CD8-positive, alpha-beta memory T cell (primary cell): Measurements from ENCODE around the gene LINC01488. TPM values are rescaled to one million over a fixed set of nuclear protein-coding genes. Genes with fewer than 3 reads are reported as not detected.

Experiments used
- CTCF ChIA-PET: fragments of 350-600 bp; sonication (Branson Sonifier 250); formaldehyde crosslinking; loops from one replicate; lab custom pipeline; 2021; ENCODE audit warnings: antibody characterized with exemption; lab: Charles Lee
- POLR2A ChIA-PET: fragments of 350-600 bp; sonication (Branson Sonifier 250); formaldehyde crosslinking; loops from one replicate; lab custom pipeline; 2021; ENCODE audit warnings: antibody characterized with exemption; lab: Charles Lee
- DNase-seq, 5 donors: peaks; one replicate each; pipeline versions ENCODE4 v3.0.0 to v3.0.0-alpha.2; 2020 to 2022; ENCODE audit warnings: mixed read lengths in 1 of 5
- H3K27ac ChIP-seq: one replicate; pipeline ENCODE4 v1.7.0; 2013; ENCODE audit warnings: low read depth, mild to moderate bottlenecking, low read length, moderate library complexity
- H3K27me3 ChIP-seq: 2 replicates; pipeline ENCODE4 v1.7.0; 2013; ENCODE audit warnings: low read length, mild to moderate bottlenecking; ENCODE audit not compliant: insufficient read depth, poor library complexity, severe bottlenecking
- H3K36me3 ChIP-seq: 2 replicates; pipeline ENCODE4 v1.7.0; 2013; ENCODE audit warnings: mild to moderate bottlenecking, low read length, moderate library complexity; ENCODE audit not compliant: insufficient read depth
- H3K4me1 ChIP-seq: 2 replicates; pipeline ENCODE4 v1.7.0; 2013; ENCODE audit warnings: mild to moderate bottlenecking, low read length, moderate library complexity; ENCODE audit not compliant: insufficient read depth
- H3K4me3 ChIP-seq: 2 replicates; pipeline ENCODE4 v1.7.0; 2013; ENCODE audit warnings: mild to moderate bottlenecking, low read length
- H3K9me3 ChIP-seq: 2 replicates; pipeline ENCODE4 v1.7.0; 2013; ENCODE audit warnings: mild to moderate bottlenecking, low read length
- H3K27ac Mint-ChIP-seq, 8 donors: one replicate each; pipeline ENCODE4 v1.8.0; 2020 to 2021; ENCODE audit warnings: mixed read lengths in 8 of 8, mild to moderate bottlenecking in 6 of 8, inconsistent platforms in 3 of 8, moderate library complexity in 3 of 8
- H3K27me3 Mint-ChIP-seq, 2 donors: one replicate each; pipeline ENCODE4 v1.8.0; 2020 to 2021; ENCODE audit warnings: mixed read lengths in 2 of 2, mild to moderate bottlenecking in 1 of 2, moderate library complexity in 1 of 2
- H3K36me3 Mint-ChIP-seq, 3 donors: one replicate each; pipeline ENCODE4 v1.8.0; 2020 to 2021; ENCODE audit warnings: mixed read lengths in 3 of 3, inconsistent platforms in 1 of 3, mild to moderate bottlenecking in 1 of 3
- H3K4me1 Mint-ChIP-seq, 3 donors: one replicate each; pipeline ENCODE4 v1.8.0; 2020 to 2021; ENCODE audit warnings: mixed read lengths in 3 of 3, inconsistent platforms in 1 of 3, mild to moderate bottlenecking in 1 of 3
- H3K4me3 Mint-ChIP-seq, 7 donors: one replicate each; pipeline ENCODE4 v1.8.0; 2020 to 2021; ENCODE audit warnings: mixed read lengths in 7 of 7, mild to moderate bottlenecking in 6 of 7, moderate library complexity in 4 of 7, inconsistent platforms in 2 of 7
- H3K9me3 Mint-ChIP-seq, 5 donors: one replicate each; pipeline ENCODE4 v1.8.0; 2020 to 2022; ENCODE audit warnings: mixed read lengths in 5 of 5, mild to moderate bottlenecking in 3 of 5, moderate library complexity in 2 of 5, inconsistent platforms in 1 of 5
- polyA plus RNA-seq: library from polyadenylated mRNA; unstranded; fragments of 300-500 nt; fragmentation: Illumina TruSeq; gene quantifications from one replicate; pipeline ENCODE4 v1.2.3, GENCODE V29; 2021
- total RNA-seq, 2 experiments: library from RNA; stranded (reverse); gene quantifications; one replicate each; pipeline ENCODE4 v1.2.3, GENCODE V29; 2021

LINC01488 gene
- total and polyA plus RNA-seq, 3 experiments from 2014 or later = not detected

DNA sequence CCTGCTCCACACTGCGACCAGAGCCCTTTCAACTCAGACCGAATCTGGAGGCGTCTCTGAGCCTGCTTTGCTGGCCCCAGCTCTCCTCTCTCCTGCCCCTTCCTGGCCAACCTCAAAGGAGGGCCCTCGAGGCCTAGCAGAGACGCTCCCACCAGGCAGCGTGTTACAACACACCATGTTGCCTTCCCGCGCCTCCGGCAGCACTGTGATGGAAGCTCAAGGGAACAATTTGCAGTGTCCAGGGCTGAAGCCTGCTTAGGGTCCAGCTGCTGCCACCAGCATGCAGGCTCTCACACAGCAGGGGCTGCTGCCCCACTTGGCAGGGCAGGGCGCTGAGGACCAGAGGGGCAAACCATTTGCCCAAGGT is 18.4 kb downstream of the LINC01488 start:
- Histone ChIP-seq H3K36me3 (no peaks in the 10 kb centered on the region), H3K9me3 (no peaks in the 10 kb centered on the region), H3K27me3 (no peaks in the 10 kb centered on the region), H3K27ac (no peak overlapping the region), H3K4me3 (no peak overlapping the region), H3K4me1 (no peaks in the 10 kb centered on the region)
- Mint-ChIP-seq H3K27ac (no peak overlapping the region), H3K4me3 (no peak overlapping the region), H3K27me3 (peaks cover 6 to 20% of the 10 kb centered on the region in 2 donors), H3K9me3 (no peaks in the 10 kb centered on the region), H3K4me1 (peaks cover 0 to 7% (median 3%) of the 10 kb centered on the region in 3 donors), H3K36me3 (no peaks in the 10 kb centered on the region)
- peak in 1 of 5 donors; percentile 42 for DNase-seq
- ChIA-PET CTCF (no interaction called here), POLR2A (no interaction called here)

DNA sequence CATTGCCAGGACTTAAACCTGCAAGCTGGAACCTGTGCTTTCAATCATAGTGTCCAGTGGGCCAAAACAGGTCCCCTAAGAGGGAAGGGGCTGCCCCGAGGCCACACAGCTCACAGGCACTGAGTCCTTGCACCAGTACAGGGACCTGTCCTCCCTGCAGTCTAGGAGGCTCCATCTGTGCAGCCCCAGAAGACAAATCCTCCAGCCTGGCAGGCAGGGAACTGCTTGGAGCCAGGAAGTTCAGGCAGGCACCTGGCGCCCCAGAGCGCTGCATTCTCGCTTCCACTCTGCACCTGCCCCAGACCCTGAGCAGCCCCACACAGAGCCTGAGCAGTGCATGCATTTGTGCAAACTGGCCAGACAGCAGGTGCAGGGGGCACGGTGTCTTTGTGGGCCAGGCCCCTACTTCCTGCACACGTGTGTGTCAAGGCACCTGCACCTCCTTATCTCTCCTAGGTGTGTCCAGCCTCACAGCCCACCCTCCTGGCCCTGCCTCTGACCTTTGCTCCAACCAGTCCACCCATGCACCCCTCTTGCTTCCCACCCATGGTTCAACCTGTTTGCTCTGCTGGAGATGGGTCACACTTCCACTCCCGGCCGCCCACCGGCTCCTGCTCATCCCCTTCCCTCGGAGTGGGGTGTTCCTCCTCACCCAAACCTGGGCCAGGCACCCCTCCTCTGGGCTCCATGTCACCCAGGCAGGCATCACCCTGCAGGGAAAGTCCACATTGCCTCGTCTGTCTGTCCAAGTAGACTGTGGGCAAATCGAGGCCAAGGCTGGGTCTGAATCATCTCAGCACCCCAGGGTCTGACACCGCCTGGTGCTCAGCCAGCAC is 19.0 kb downstream of the LINC01488 start:
- CTCF ChIA-PET = no interaction called here

DNA sequence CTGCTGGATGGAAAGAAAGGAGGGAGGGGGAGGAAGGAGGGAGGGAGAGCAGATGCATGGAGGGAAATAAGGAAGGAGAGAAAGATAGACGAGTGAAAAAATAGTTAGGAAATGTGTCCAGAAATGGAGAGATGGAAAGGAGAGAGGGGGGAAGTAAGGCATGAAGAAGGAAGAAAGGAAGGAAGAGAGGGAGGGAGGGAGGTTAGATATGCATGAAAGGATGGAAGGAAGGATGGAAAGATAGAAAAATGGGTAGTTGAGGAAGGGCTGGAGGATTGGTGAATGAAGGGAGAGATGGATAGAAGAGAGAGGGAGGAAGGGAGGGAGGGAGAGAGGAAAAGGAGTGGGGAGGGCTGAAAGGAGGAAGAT is 19.6 kb downstream of the LINC01488 start:
- Histone ChIP-seq H3K4me1 (no peaks in the 10 kb centered on the region), H3K27ac (no peak overlapping the region), H3K27me3 (no peaks in the 10 kb centered on the region), H3K36me3 (no peaks in the 10 kb centered on the region), H3K9me3 (no peaks in the 10 kb centered on the region), H3K4me3 (no peak overlapping the region)
- H3K4me1 Mint-ChIP-seq = peaks cover 0 to 7% (median 3%) of the 10 kb centered on the region in 3 donors
- ChIA-PET POLR2A (no interaction called here), CTCF (no interaction called here)
- no peak overlapping the region for H3K4me3 Mint-ChIP-seq
- H3K9me3 Mint-ChIP-seq = peaks cover 0 to under 1% (median 0%) of the 10 kb centered on the region in 5 donors
- no peak for DNase-seq
- no peaks in the 10 kb centered on the region for H3K36me3 Mint-ChIP-seq
- no peak overlapping the region for H3K27ac Mint-ChIP-seq
- H3K27me3 Mint-ChIP-seq = peaks cover 7 to 12% of the 10 kb centered on the region in 2 donors

More for the DNA sequence above, 19.0 kb downstream of the LINC01488 start:
- H3K27ac Mint-ChIP-seq = peak overlapping the region in 1 of 8 donors; percentile 59
- peak in 1 of 5 donors; percentile 33 for DNase-seq
- no peaks in the 10 kb centered on the region for H3K9me3 Mint-ChIP-seq
- H3K4me3 ChIP-seq = no peak overlapping the region
- H3K4me1 Mint-ChIP-seq = peaks cover 0 to 7% (median 3%) of the 10 kb centered on the region in 3 donors
- peaks cover 3 to 16% of the 10 kb centered on the region in 2 donors for H3K27me3 Mint-ChIP-seq
- H3K9me3 ChIP-seq = no peaks in the 10 kb centered on the region
- no peaks in the 10 kb centered on the region for H3K36me3 Mint-ChIP-seq
- no peaks in the 10 kb centered on the region for H3K4me1 ChIP-seq
- H3K4me3 Mint-ChIP-seq = no peak overlapping the region
- POLR2A ChIA-PET = no interaction called here
- H3K27ac ChIP-seq = no peak overlapping the region
- no peaks in the 10 kb centered on the region for H3K36me3 ChIP-seq
- no peaks in the 10 kb centered on the region for H3K27me3 ChIP-seq

DNA sequence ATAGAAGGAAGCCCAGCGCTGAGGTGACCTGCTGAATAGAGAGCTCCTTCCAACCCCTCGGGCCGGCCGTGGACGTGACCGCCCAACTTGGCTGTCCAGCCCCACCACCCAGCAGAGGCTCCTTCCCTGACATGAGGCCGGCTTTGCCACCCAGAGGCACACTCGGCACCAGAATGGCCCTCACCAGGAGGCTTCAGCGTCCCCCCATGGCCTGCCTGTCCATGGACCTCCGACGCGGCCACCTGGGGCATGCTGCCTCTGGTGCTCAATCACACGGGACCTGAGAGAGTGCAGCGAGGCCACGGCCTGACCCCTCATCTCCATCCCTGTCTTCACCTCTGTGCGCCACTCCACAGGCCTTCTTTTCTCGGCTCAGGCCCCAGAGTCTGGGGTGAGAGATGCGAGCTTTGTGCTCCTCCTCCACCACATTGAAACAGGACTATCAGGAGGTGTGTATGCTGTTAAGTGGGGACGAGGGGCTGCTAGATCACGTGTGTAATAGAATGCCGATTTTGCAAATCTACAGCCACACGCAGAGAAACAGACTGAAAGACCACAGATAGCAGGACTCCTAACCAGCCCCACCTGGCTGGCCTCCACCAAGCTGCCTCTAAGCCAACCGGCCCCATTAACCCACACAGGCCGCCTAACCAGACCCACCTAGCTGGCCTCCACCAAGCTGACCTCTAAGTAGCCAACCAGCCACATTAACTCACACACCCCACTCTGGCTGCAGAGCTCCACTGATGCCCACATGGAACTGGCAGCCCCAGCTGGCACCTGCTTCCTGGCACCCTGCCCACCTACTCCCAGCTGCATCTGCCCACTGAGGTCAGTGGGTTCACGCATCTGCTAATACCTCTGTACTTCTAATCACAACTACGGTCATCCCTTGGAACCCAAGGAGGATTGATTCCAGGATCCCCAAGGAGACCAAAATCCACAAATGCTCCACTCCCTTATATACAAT is 20.7 kb downstream of the LINC01488 start:
- H3K27me3 Mint-ChIP-seq = peaks cover 9 to 15% of the 10 kb centered on the region in 2 donors
- peak in 1 of 5 donors; percentile 30 for DNase-seq
- POLR2A ChIA-PET = no interaction called here
- H3K27ac ChIP-seq = no peak overlapping the region
- H3K27ac Mint-ChIP-seq = no peak overlapping the region
- H3K36me3 ChIP-seq = no peaks in the 10 kb centered on the region
- H3K4me1 ChIP-seq = no peaks in the 10 kb centered on the region
- H3K9me3 ChIP-seq = no peaks in the 10 kb centered on the region
- no peaks in the 10 kb centered on the region for H3K36me3 Mint-ChIP-seq
- H3K4me3 Mint-ChIP-seq = no peak overlapping the region
- peaks cover 0 to 2% (median 0%) of the 10 kb centered on the region in 5 donors for H3K9me3 Mint-ChIP-seq
- no peak overlapping the region for H3K4me3 ChIP-seq
- no peaks in the 10 kb centered on the region for H3K27me3 ChIP-seq
- CTCF ChIA-PET = no interaction called here
- H3K4me1 Mint-ChIP-seq = peaks cover 0 to 7% (median 3%) of the 10 kb centered on the region in 3 donors

DNA sequence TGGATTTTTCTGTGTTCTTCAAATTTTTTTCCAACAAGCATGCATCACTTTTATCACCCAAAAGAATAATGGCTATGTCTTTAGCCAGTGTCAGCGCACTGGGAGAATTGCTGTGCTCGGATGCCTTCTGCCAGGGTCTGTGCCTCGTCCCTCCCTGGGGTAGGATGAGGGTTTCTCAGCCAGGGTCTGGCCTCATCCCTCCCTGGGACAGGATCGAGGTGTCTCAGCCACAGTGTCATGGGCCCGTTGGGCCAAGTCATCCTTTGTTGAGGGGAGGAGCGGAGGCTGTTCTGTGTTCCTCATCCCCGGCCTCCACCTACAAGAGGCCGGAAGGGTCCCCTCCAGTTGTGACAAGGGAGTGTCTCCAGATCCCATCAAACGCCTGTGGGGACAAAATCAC is 22.7 kb downstream of the LINC01488 start:
- Mint-ChIP-seq H3K4me1 (peaks cover 3 to 12% (median 4%) of the 10 kb centered on the region in 3 donors), H3K9me3 (peaks cover 0 to 2% (median 0%) of the 10 kb centered on the region in 5 donors), H3K27me3 (peaks cover 11 to 19% of the 10 kb centered on the region in 2 donors), H3K4me3 (no peak overlapping the region), H3K36me3 (no peaks in the 10 kb centered on the region), H3K27ac (no peak overlapping the region)
- ChIA-PET CTCF (no interaction called here), POLR2A (no interaction called here)
- H3K36me3 ChIP-seq = no peaks in the 10 kb centered on the region
- H3K9me3 ChIP-seq = no peaks in the 10 kb centered on the region
- H3K27ac ChIP-seq = no peak overlapping the region
- H3K4me3 ChIP-seq = no peak overlapping the region
- H3K27me3 ChIP-seq = no peaks in the 10 kb centered on the region
- no peaks in the 10 kb centered on the region for H3K4me1 ChIP-seq
- DNase-seq = peak in 1 of 5 donors; percentile 12

DNA sequence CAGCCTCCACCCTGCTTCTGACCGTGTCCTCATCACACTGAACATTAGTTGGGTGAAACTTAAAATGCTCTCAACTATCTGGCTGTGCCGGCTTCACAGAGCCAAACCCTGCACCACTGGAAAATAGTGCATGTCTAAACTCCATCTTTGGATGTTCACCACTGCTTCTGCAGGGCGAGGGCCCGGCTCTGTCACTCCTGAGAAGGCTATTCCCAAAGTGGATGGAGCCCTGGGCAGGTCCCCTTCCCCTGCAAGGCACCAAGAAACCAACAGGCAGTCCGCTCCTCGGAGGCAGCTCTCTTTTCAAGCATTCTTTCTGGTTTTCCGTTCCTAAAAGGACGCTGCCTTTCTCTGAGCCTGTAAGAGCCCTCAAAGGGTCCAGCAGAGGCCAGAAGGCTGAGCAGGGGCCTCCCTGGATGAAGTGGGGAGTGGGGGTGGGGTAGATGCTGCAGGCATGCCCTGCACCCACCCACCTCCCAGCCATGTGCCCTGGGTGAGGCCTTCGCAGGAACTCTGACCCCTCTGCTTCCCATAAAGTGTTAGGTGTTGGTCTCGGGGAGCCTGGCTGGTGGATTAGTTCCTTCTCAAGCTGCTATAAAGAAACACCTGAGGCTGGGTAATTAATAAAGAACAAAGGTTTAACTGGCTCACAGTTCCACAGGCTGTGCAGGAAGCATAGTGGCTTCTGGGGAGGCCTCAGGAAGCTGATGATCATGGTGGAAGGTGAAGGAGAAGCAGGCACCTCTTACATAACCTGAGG is 23.3 kb downstream of the LINC01488 start:
- Mint-ChIP-seq H3K27me3 (peaks cover 11 to 20% of the 10 kb centered on the region in 2 donors), H3K36me3 (no peaks in the 10 kb centered on the region), H3K4me1 (peaks cover 4 to 13% (median 5%) of the 10 kb centered on the region in 3 donors), H3K9me3 (peaks cover 0 to 2% (median 0%) of the 10 kb centered on the region in 5 donors), H3K27ac (no peak overlapping the region), H3K4me3 (no peak overlapping the region)
- no peak for DNase-seq
- no peaks in the 10 kb centered on the region for H3K36me3 ChIP-seq
- H3K4me3 ChIP-seq = no peak overlapping the region
- no peaks in the 10 kb centered on the region for H3K4me1 ChIP-seq
- CTCF ChIA-PET = no interaction called here
- H3K9me3 ChIP-seq = no peaks in the 10 kb centered on the region
- H3K27me3 ChIP-seq = no peaks in the 10 kb centered on the region
- no peak overlapping the region for H3K27ac ChIP-seq
- POLR2A ChIA-PET = no interaction called here

DNA sequence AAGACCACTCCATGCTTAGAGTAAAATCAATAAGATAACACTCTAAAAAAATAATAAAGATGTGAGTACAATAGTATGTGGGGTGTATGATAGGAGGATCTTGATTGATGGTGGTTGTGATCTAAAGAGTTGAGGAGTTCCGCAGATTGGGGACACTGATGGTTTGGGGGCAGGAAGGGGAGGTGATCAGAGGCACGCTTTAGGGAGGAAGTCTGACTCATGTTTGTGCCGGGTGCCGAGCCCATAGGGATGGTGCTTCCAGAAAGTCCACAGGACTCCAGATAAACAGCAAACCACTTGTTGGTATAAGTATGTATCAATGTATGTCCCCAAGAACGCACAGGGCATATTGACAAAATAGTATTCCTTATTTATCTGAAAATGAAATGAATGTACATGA is 27.5 kb downstream of the LINC01488 start:
- DNase-seq = no peak
- Histone ChIP-seq H3K27me3 (no peaks in the 10 kb centered on the region), H3K4me3 (no peak overlapping the region), H3K27ac (no peak overlapping the region), H3K4me1 (no peaks in the 10 kb centered on the region), H3K9me3 (no peaks in the 10 kb centered on the region), H3K36me3 (no peaks in the 10 kb centered on the region)
- CTCF ChIA-PET = no interaction called here
- Mint-ChIP-seq H3K27ac (no peak overlapping the region), H3K4me1 (peaks cover 4 to 7% (median 5%) of the 10 kb centered on the region in 3 donors), H3K9me3 (peaks cover 0 to 2% (median 0%) of the 10 kb centered on the region in 5 donors), H3K36me3 (no peaks in the 10 kb centered on the region), H3K4me3 (no peak overlapping the region), H3K27me3 (peaks cover 9 to 16% of the 10 kb centered on the region in 2 donors)
- POLR2A ChIA-PET = no interaction called here
